Frontal cortex (tissue), 4 donors: Measurements from ENCODE around the gene AIFM1. TPM values are rescaled to one million over a fixed set of nuclear protein-coding genes. Genes with fewer than 3 reads are reported as not detected.

Experiments used
- DNase-seq, 2 donors: peaks; one replicate each; pipeline ENCODE4 v3.0.0; 2012; ENCODE audit warnings: low spot score in 2 of 2
- FAIRE-seq: peaks from 2 replicates; lab custom pipeline; 2012; peaks lifted over from hg19 to GRCh38; lab: Jason Lieb, UNC
- total RNA-seq: library from RNA; depleted of rRNA; stranded (reverse); fragments of >200 nt; gene quantifications from one replicate; pipeline ENCODE4 v1.2.3, GENCODE V29; 2014
- donor health status: control.
- donor health status: control.
- donor health status: control.

The AIFM1 gene
- 11.4 TPM for total RNA-seq

GRCh38 chrX:130165703-130166502 is at the start of gene AIFM1:
AIFM1 (minus strand) TSS chrX:130165841; CDS start chrX:130165656, 185 bp downstream.
- FAIRE-seq, result no peak
- peak; percentile 51 to 66 for DNase-seq

GRCh38 chrX:130213376-130213775 is 47.7 kb upstream of the AIFM1 start:
- FAIRE-seq, result no peak
- no peak for DNase-seq

- FAIRE-seq (no peak), DNase-seq (no peak)
Observed at GRCh38 chrX:130212371-130212770, 46.7 kb upstream of the AIFM1 start.

- DNase-seq (no peak), FAIRE-seq (no peak)
Observed at GRCh38 chrX:130211415-130212186, 46.0 kb upstream of the AIFM1 start.

- DNase-seq (no peak), FAIRE-seq (no peak)
Observed at GRCh38 chrX:130204647-130205046, 39.0 kb upstream of the AIFM1 start.

GRCh38 chrX:130197464-130197863 is 31.8 kb upstream of the AIFM1 start:
- DNase-seq (no peak), FAIRE-seq (no peak)

GRCh38 chrX:130196466-130196865 is 30.8 kb upstream of the AIFM1 start:
- no peak for DNase-seq
- FAIRE-seq, result no peak

- DNase-seq (no peak), FAIRE-seq (no peak)
Observed at GRCh38 chrX:130190801-130191200, 25.2 kb upstream of the AIFM1 start.

- FAIRE-seq (no peak), DNase-seq (no peak)
Observed at GRCh38 chrX:130186651-130187050, 21.0 kb upstream of the AIFM1 start.

- DNase-seq (no peak), FAIRE-seq (no peak)
Observed at GRCh38 chrX:130184857-130185256, 19.2 kb upstream of the AIFM1 start.

- FAIRE-seq, result no peak
Observed at GRCh38 chrX:130184168-130184567, 18.5 kb upstream of the AIFM1 start.

GRCh38 chrX:130179579-130180215 is 14.1 kb upstream of the AIFM1 start:
- FAIRE-seq (no peak), DNase-seq (no peak)

More at GRCh38 chrX:130184168-130184567, 18.5 kb upstream of the AIFM1 start:
- no peak for DNase-seq

GRCh38 chrX:130179170-130179569 is 13.5 kb upstream of the AIFM1 start:
- DNase-seq (no peak), FAIRE-seq (no peak)

GRCh38 chrX:130176942-130177341 is 11.3 kb upstream of the AIFM1 start:
- FAIRE-seq (no peak), DNase-seq (no peak)

GRCh38 chrX:130176354-130176776 is 10.7 kb upstream of the AIFM1 start:
- DNase-seq (no peak), FAIRE-seq (no peak)

GRCh38 chrX:130174937-130175336 is 9.3 kb upstream of the AIFM1 start:
- FAIRE-seq (no peak), DNase-seq (no peak)

- FAIRE-seq, result no peak
Observed at GRCh38 chrX:130174045-130174704, 8.5 kb upstream of the AIFM1 start.

GRCh38 chrX:130173190-130173895 is 7.7 kb upstream of the AIFM1 start:
- DNase-seq, result peak; percentile 34 to 44
- no peak for FAIRE-seq

More at GRCh38 chrX:130174045-130174704, 8.5 kb upstream of the AIFM1 start:
- peak in 1 of 2 donors; percentile 22 for DNase-seq

- FAIRE-seq (no peak), DNase-seq (no peak)
Observed at GRCh38 chrX:130172127-130172845, 6.6 kb upstream of the AIFM1 start.
